ENCODE measurements around the gene NOP53. TPM values are rescaled to one million over a fixed set of nuclear protein-coding genes. Genes with fewer than 3 reads are reported as not detected.
A peak's percentile ranks its signal among the peaks of the same experiment; 100 is the strongest.

NOP53 gene
- total and polyA plus RNA-seq, 2 of the 13 experiments (the other 11 are each of a cell fraction or from before 2014, with no cell fraction given): 53.9 to 141 TPM

DNA sequence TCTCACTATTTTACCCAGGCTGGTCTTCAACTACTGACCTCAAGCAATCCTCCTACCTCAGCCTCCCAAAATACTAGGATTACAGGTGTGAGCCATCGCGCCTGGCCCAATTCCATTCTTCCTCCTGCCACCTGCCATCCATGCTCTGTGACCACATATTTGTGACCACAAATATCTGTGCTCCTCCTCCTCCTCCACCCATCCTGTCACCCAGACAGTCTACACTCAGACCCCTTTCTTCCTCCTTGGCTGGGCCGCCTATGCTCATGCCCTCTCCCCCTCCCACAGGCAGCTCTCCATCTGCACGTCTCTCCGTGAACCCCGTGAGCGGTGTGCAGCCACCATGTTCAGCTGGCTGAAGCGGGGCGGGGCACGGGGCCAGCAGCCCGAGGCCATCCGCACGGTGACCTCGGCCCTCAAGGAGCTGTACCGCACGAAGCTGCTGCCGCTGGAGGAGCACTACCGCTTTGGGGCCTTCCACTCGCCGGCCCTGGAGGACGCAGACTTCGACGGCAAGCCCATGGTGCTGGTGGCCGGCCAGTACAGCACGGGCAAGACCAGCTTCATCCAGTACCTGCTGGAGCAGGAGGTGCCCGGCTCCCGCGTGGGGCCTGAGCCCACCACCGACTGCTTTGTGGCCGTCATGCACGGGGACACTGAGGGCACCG is 28.9 kb upstream of the NOP53 start:
- Histone ChIP-seq H3K36me3 (replicated peaks in 1 of 2; ENCODE audit: control insufficient read depth in 1 of 2, insufficient read depth in 2 of 2, low read length in 2 of 2) (no peaks in the 10 kb centered on the region), H3K27me3 (ENCODE audit: control insufficient read depth in 1 of 2, insufficient read depth in 2 of 2, low read length in 2 of 2) (peaks cover 0 to 13% of the 10 kb centered on the region in 2 experiments; a peak in 4 of 5 replicates), H3K79me2 (ENCODE audit: insufficient read depth, low read length) (no peaks in the 10 kb centered on the region), H3K27ac (ENCODE audit: extremely low read length, insufficient read depth, low read length) (no peak overlapping the region), H3K4me1 (ENCODE audit: insufficient read depth, low read length) (peaks cover 51% of the 10 kb centered on the region), H3K9me3 (ENCODE audit: low read length) (peaks cover 6% of the 10 kb centered on the region; the same call in 1 of the 2 replicates), H4K20me1 (ENCODE audit: insufficient read depth, low read length) (no peaks in the 10 kb centered on the region), H3K9ac (ENCODE audit: insufficient read depth, low read depth, low read length) (no peak overlapping the region), H2AFZ (ENCODE audit: low read length) (no peak overlapping the region), H3K4me2 (ENCODE audit: low read depth, low read length) (peak overlapping the region; percentile 39; the same call in 1 of the 2 replicates), H3K4me3 (replicated peaks in 1 of 3; ENCODE audit: insufficient read depth in 1 of 3, low read depth in 2 of 3, low read length in 3 of 3) (peak overlapping the region in 1 of 3 experiments; percentile 28; a peak in 1 of 6 replicates)
- intact Hi-C loops (cut with micrococcal nuclease; ENCODE audit: unreplicated experiment) (no loop called here), in situ Hi-C loops (cut with HindIII; ENCODE audit: extremely low pct_ligation_motif_present, low pct_unique_long_range_greater_than_20kb) (no loop called here)
- no TSS peak for BruUV-seq (replicated peaks)
- ChIA-PET POLR2A (interaction anchor here (0.6 to 1.4 kb wide), 2 partner anchors 29 to 37 kb away, joined by 3 to 5 read pairs; partner anchors contain the start of gene NOP53), CTCF (ENCODE audit: low intra/inter-chr PET ratio, low total read pairs) (no interaction called here)
- peak; percentile 10; the same call in 1 of the 3 replicates for ATAC-seq
- no peak for FAIRE-seq
- WGBS (ENCODE audit: low lambda C conversion rate): 14% methylated on average over 17 of the region's 32 CpGs
- DNase-seq (ENCODE audit: low spot score): no peak
- TF ChIP-seq ELF4 (CRISPR knock-in tag; IDR thresholded peaks at IDR 0.05; ENCODE audit: borderline replicate concordance): no peak
- TF ChIP-seq, protein P1, sequence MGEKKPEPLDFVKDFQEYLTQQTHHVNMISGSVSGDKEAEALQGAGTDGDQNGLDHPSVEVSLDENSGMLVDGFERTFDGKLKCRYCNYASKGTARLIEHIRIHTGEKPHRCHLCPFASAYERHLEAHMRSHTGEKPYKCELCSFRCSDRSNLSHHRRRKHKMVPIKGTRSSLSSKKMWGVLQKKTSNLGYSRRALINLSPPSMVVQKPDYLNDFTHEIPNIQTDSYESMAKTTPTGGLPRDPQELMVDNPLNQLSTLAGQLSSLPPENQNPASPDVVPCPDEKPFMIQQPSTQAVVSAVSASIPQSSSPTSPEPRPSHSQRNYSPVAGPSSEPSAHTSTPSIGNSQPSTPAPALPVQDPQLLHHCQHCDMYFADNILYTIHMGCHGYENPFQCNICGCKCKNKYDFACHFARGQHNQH (CRISPR knock-in tag; IDR thresholded peaks at IDR 0.05): no peak
- TF ChIP-seq SPEN (CRISPR knock-in tag; IDR thresholded peaks at IDR 0.05; ENCODE audit: low read depth): no peak
- TF ChIP-seq, protein P2, sequence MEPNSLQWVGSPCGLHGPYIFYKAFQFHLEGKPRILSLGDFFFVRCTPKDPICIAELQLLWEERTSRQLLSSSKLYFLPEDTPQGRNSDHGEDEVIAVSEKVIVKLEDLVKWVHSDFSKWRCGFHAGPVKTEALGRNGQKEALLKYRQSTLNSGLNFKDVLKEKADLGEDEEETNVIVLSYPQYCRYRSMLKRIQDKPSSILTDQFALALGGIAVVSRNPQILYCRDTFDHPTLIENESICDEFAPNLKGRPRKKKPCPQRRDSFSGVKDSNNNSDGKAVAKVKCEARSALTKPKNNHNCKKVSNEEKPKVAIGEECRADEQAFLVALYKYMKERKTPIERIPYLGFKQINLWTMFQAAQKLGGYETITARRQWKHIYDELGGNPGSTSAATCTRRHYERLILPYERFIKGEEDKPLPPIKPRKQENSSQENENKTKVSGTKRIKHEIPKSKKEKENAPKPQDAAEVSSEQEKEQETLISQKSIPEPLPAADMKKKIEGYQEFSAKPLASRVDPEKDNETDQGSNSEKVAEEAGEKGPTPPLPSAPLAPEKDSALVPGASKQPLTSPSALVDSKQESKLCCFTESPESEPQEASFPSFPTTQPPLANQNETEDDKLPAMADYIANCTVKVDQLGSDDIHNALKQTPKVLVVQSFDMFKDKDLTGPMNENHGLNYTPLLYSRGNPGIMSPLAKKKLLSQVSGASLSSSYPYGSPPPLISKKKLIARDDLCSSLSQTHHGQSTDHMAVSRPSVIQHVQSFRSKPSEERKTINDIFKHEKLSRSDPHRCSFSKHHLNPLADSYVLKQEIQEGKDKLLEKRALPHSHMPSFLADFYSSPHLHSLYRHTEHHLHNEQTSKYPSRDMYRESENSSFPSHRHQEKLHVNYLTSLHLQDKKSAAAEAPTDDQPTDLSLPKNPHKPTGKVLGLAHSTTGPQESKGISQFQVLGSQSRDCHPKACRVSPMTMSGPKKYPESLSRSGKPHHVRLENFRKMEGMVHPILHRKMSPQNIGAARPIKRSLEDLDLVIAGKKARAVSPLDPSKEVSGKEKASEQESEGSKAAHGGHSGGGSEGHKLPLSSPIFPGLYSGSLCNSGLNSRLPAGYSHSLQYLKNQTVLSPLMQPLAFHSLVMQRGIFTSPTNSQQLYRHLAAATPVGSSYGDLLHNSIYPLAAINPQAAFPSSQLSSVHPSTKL (CRISPR knock-in tag; IDR thresholded peaks at IDR 0.05): no peak
- no peak for TF ChIP-seq FOXA3 (CRISPR knock-in tag; IDR thresholded peaks at IDR 0.05)
- TF ChIP-seq, protein P3, sequence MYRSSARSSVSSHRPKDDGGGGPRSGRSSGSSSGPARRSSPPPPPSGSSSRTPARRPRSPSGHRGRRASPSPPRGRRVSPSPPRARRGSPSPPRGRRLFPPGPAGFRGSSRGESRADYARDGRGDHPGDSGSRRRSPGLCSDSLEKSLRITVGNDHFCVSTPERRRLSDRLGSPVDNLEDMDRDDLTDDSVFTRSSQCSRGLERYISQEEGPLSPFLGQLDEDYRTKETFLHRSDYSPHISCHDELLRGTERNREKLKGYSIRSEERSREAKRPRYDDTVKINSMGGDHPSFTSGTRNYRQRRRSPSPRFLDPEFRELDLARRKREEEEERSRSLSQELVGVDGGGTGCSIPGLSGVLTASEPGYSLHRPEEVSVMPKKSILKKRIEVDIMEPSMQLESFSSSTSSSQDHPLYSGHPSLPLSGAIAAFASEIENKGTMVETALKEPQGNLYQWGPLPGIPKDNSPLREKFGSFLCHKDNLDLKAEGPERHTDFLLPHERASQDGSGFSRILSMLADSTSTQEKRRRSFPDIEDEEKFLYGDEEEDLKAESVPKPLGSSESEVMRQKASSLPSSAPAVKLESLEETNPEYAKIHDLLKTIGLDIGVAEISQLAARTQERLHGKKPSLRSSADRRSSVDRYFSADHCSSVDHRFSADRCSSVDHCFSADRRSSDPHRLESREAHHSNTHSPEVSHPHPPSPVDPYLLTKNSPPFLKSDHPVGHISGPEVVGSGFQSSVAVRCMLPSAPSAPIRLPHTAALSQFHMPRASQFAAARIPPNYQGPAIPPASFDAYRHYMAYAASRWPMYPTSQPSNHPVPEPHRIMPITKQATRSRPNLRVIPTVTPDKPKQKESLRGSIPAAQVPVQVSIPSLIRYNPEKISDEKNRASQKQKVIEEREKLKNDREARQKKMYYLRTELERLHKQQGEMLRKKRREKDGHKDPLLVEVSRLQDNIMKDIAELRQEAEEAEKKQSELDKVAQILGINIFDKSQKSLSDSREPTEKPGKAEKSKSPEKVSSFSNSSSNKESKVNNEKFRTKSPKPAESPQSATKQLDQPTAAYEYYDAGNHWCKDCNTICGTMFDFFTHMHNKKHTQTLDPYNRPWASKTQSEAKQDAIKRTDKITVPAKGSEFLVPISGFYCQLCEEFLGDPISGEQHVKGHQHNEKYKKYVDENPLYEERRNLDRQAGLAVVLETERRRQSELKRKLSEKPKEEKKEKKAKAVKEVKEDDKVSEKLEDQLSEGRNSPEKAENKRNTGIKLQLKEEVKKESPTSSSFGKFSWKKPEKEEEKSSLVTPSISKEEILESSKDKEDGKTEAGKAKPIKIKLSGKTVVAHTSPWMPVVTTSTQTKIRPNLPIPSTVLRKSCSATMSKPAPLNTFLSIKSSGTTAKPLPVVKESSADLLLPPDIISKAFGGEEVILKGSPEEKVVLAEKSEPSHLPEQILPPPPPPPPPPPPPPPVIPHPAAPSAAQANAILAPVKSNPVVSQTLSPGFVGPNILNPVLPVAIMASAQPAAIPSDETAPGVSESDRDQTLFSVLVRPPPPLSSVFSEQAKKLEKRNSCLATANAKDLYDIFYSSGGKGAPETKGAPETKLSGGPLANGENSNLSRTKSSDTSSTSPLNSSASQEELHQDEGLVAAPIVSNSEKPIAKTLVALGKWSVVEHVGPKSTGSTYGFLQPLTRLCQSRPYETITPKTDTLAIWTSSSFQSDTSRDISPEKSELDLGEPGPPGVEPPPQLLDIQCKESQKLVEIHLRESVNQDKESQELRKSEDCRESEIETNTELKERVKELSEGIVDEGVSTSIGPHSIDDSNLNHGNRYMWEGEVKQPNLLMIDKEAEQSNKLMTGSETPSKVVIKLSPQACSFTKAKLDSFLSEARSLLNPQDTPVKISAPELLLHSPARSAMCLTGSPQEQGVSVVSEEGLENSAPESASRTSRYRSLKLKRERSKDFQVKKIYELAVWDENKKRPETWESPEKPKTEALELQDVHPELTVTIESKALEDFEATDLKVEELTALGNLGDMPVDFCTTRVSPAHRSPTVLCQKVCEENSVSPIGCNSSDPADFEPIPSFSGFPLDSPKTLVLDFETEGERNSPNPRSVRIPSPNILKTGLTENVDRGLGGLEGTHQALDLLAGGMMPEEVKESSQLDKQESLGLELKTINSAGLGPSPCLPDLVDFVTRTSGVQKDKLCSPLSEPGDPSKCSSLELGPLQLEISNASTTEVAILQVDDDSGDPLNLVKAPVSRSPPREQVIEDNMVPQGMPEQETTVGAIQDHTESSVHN (CRISPR knock-in tag; IDR thresholded peaks at IDR 0.05): no peak
- TF ChIP-seq, protein P4, sequence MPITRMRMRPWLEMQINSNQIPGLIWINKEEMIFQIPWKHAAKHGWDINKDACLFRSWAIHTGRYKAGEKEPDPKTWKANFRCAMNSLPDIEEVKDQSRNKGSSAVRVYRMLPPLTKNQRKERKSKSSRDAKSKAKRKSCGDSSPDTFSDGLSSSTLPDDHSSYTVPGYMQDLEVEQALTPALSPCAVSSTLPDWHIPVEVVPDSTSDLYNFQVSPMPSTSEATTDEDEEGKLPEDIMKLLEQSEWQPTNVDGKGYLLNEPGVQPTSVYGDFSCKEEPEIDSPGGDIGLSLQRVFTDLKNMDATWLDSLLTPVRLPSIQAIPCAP (CRISPR knock-in tag; IDR thresholded peaks at IDR 0.05; ENCODE audit: low read depth): no peak
- no peak for TF ChIP-seq ZNF256 (CRISPR knock-in tag; conservative IDR thresholded peaks at IDR 0.05)
- no peak for TF ChIP-seq SMAD9 (CRISPR knock-in tag; IDR thresholded peaks at IDR 0.05)
